NCI-H2196 treated with DMSO at 0.1 percent for 48 hours (cell line): Measurements from ENCODE around the gene SPATA31A6.
"Not testable (repeated sequence)": the region's sequence is repeated elsewhere in the genome, so short reads cannot be mapped to it uniquely, and the experiment has no call there.

ENCODE experiments used
- DNase-seq: peaks from one replicate; lab custom pipeline; 2025; ENCODE audit not compliant: unreplicated experiment; lab: John Stamatoyannopoulos, UW

Gene SPATA31A6

DNA sequence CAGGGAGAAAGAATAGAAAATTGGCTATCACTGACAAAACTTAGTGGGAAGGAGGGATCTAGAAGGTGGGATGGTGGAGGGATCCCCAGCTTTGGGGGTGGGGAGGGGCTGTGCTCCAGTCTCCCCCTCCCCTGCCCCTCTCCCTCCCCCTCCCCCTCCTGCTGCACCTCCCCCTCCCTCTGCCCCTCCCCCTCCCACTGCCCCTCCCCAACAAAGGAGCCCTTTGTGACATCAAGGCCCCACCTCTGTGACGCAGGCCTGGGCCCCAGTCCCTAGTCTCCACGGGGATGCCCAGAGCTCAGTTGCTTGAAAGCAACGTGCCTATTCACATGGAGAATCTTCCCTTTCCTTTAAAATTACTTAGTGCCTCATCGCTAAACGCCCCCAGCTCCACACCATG is at the start of gene SPATA31A6:
Gene SPATA31A6, plus strand, starts transcription at position 301 of the 400 bp plus-strand sequence. Its CDS starts 29 bp downstream, at position 330.
- DNase-seq: not testable (repeated sequence)

DNA sequence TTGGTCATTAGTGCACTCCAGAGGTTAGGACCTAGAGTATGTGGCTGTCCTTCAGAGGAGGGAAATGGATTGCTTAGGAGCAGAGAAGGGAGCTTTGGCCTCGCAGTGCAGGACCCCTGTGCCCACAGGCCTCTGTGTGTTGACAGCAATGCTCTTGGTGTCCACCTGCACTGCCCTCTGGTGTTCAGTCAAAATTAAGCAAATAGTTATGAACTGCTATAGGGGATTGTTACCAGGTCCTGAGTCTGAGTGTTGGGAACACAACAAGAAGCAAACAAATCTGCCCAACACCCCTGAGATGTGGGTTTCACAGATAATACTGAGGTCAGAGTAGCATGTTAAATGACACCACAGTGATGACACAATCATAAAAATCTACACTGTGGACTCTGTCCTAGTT is 23.2 kb upstream of the SPATA31A6 start:
- not testable (repeated sequence) for DNase-seq

- DNase-seq: not testable (repeated sequence)
Measured at GRCh38 chr9:42219861-42220260, 36.4 kb downstream of the SPATA31A6 start.

DNA sequence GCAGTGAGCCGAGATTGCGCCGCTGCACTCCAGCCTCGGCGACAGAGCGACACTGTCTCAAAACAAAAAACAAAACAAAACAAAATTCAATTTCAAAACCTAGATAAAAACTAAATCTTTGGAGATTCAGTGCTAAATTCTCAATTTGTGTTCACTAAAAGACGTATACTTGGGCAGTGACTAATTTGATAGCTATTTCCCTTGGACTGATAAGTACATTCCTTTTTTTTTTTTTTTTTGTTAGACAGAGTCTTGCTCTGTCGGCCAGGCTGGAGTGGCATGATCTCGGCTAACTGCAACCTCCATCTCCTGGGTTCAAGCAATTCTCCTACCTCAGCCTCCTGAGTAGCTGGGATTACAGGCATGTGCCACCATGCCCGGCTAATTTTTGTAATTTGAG is 39.8 kb downstream of the SPATA31A6 start:
- not testable (repeated sequence) for DNase-seq

DNA sequence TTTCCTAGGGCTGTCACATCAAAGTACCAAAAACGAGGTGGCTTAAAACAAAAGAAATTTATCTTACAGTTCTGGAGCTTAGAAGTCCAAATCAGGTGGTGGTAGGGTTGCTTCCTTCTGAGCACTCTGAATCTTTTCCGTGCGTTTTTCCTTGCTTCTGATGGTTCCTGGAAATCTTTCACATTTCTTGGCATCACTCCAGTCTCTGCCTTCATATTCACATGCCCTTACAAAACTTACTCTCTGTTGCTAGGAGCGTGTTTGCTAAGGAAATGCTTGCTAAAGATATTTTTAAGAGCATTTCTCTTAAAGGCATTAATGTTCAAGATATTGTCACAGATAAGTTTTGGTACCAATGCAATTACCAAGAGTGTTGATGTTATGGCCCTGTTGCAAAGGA is 49.6 kb downstream of the SPATA31A6 start:
- DNase-seq: not testable (repeated sequence)

- DNase-seq: not testable (repeated sequence)
Measured at GRCh38 chr9:42234610-42235009, 51.2 kb downstream of the SPATA31A6 start.

GRCh38 chr9:42235352-42235991 is 52.0 kb downstream of the SPATA31A6 start:
- not testable (repeated sequence) for DNase-seq

DNA sequence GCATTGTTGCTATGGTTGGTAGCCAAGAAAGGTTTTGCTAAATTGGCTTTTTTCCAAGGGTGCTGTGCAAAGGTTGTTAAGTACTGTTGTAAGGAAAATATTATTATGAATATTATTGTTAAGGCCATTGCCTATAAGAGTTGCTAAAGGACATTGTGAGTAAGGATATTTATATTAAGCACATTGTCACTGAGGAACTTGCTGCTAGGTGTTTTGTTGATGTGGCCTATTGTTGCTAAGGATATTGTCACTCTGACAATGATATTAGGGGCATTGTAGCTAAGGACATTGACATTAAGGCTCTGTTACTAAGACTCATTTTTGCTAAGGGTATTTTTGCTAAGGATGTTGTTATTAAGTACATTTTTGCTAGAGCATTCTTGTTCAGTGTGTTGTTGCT is 52.6 kb downstream of the SPATA31A6 start:
- not testable (repeated sequence) for DNase-seq

DNA sequence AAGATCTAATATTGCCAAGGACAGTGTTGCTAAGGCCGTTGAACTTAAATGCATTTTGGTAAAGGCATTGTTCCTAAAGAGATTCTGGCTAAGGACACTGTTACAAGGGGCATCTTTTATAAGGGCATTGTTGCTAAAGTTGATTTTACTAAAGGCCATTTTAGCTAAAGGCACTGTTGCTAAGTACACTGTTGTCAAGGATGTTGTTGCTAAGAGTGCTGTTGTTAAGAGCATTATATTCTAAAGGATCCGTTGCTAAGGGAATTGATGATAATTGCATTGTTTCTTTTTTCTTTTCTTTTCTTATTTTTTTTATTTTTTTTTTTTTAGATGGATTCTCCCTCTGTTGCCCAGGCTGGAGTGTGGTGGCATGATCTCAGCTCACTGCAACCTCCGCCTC is 53.9 kb downstream of the SPATA31A6 start:
- DNase-seq: not testable (repeated sequence)

GRCh38 chr9:42238862-42239261 is 55.4 kb downstream of the SPATA31A6 start:
- not testable (repeated sequence) for DNase-seq
